ENCODE data around the gene TRAK1.

The TRAK1 gene

DNA sequence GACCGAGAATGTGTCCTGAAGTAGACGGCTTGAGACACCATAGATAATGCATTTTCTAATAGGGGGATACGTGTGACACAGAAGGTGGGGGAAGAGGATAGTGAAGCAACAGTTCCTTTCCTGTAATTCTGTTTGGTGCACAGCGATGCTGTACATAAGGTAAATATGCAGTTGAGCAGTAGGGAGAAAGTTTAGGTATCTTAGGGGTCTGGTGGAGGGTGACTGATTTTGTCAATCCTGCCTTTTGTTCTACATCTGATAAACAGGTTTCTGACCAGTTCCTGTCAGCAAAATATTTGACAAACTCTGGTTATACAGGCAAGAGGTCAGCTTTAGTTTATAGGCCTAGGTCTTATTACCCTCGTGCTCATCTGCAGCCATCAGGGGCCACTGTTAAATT, 71.3 kb downstream of the TRAK1 start:
- no peak for TF ChIP-seq CTCF (IDR thresholded peaks at IDR 0.05; ENCODE audit: insufficient read depth, low read depth, low read length, missing control alignments)
- H3K4me3 ChIP-seq (ENCODE audit: low read length): no peak overlapping the region
- DNase-seq (ENCODE audit: low read depth): no peak

DNA sequence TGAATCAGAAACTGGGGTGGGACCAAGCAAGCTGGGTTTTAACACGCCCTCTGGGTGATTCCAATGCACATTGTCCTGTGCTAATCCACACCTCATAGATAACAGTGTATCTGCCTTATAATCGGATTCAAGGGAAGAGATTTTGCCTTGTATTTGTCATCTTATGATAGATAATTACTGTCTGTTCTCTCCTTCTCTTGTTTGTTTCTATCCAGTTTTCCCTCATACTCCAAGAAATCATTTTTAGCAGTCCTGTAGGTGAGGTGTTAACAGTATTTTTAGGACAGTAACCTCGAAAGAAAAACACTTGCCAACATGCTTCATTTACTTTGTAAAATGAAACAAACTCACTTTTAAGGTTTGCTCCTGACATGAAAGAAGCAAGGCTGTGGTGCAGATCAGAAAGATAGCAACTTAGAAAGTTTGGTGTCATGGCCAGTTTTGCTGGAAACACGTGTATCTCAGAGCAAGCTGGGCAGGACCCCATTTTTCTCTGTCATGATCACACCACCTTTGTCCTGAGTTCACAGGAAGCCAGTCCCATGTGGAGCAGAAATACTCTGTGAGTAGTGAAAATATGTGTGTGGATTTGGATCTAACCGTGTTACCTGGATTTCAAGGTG, 72.6 kb downstream of the TRAK1 start:
- DNase-seq (ENCODE audit: low read depth): no peak
- no peak for TF ChIP-seq CTCF (IDR thresholded peaks at IDR 0.05; ENCODE audit: insufficient read depth, low read depth, low read length, missing control alignments)
- no peak overlapping the region for H3K4me3 ChIP-seq (ENCODE audit: low read length)

DNA sequence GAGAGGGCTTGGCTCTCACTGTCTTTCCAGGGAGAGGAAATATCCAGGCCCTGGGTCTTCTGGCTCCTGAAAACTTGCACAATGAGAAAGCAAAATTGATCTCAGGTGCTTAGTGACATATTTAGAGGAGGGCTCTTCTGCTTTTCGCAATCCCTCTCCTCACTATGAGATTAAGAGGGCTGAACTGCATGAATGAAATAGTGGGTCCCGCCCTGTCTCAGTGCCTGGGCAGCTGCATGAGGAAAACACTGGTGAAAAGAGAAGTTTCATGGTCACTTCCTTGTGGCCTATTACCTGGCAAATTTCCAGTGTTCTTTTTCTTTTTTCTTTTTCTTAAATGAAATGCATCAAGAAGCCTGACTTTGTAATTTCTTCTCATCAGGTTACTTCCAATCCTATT, 73.5 kb downstream of the TRAK1 start:
- H3K4me3 ChIP-seq (ENCODE audit: low read length): no peak overlapping the region
- DNase-seq (ENCODE audit: low read depth): no peak
- no peak for TF ChIP-seq CTCF (IDR thresholded peaks at IDR 0.05; ENCODE audit: insufficient read depth, low read depth, low read length, missing control alignments)

GRCh38 chr3:42165211-42165610, 74.1 kb downstream of the TRAK1 start:
- TF ChIP-seq CTCF (IDR thresholded peaks at IDR 0.05; ENCODE audit: insufficient read depth, low read depth, low read length, missing control alignments): no peak
- DNase-seq (ENCODE audit: low read depth): no peak
- no peak overlapping the region for H3K4me3 ChIP-seq (ENCODE audit: low read length)

- TF ChIP-seq CTCF (IDR thresholded peaks at IDR 0.05; ENCODE audit: insufficient read depth, low read depth, low read length, missing control alignments): no peak
- no peak for DNase-seq (ENCODE audit: low read depth)
- no peak overlapping the region for H3K4me3 ChIP-seq (ENCODE audit: low read length)
Measured at GRCh38 chr3:42166214-42166613, 75.1 kb downstream of the TRAK1 start.

DNA sequence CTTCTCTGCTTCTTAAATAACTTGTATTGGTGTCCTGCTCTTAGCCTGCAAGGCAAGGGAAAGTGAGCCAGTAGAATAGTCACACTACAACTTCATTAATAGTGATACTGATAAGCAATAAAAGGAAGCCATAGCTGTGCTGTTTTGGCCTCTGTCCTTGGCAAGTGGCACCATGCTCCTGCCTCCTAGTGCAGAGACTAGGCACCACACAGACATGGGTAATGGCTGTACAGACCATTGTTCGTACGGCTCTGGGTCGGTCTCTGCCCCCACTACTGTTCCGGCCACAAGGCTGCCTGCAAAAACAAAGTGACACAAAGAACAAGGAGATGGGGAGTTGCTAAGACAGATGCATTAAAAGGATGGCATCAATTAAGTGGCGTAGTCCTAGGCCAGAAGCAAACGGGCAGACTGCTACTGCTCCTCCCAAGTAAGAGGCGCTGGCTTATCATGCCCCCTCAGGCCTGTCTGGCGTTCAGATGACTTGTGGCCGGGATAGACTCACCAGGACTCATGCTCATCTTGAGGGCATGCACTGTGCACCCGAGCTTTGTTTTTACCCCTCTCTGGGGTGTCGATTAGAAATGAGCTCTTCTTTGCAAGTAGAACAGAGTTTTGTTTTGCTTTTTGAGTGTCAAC, 75.6 kb downstream of the TRAK1 start:
- no peak for DNase-seq (ENCODE audit: low read depth)
- no peak for TF ChIP-seq CTCF (IDR thresholded peaks at IDR 0.05; ENCODE audit: insufficient read depth, low read depth, low read length, missing control alignments)
- H3K4me3 ChIP-seq (ENCODE audit: low read length): no peak overlapping the region

- TF ChIP-seq CTCF (IDR thresholded peaks at IDR 0.05; ENCODE audit: insufficient read depth, low read depth, low read length, missing control alignments): no peak
- no peak overlapping the region for H3K4me3 ChIP-seq (ENCODE audit: low read length)
- no peak for DNase-seq (ENCODE audit: low read depth)
Measured at GRCh38 chr3:42169579-42170120, 78.5 kb downstream of the TRAK1 start.

Measured in epithelial cell of esophagus (primary cell).